ENCODE data around the gene MEDAG.

MEDAG gene

GRCh38 chr13:30900952-30901749, 4.9 kb upstream of the MEDAG start:
- no peak overlapping the region for H3K4me3 ChIP-seq (ENCODE audit: control insufficient read depth, low read depth, low read length)
- DNase-seq (ENCODE audit: low read depth), result no peak
- TF ChIP-seq CTCF (IDR thresholded peaks at IDR 0.05; ENCODE audit: control insufficient read depth, insufficient read depth, low read depth, low read length, missing control alignments), result no peak

- TF ChIP-seq CTCF (IDR thresholded peaks at IDR 0.05; ENCODE audit: control insufficient read depth, insufficient read depth, low read depth, low read length, missing control alignments), result no peak
- no peak overlapping the region for H3K4me3 ChIP-seq (ENCODE audit: control insufficient read depth, low read depth, low read length)
- no peak for DNase-seq (ENCODE audit: low read depth)
Observed at GRCh38 chr13:30904043-30904442, 2.0 kb upstream of the MEDAG start.

DNA sequence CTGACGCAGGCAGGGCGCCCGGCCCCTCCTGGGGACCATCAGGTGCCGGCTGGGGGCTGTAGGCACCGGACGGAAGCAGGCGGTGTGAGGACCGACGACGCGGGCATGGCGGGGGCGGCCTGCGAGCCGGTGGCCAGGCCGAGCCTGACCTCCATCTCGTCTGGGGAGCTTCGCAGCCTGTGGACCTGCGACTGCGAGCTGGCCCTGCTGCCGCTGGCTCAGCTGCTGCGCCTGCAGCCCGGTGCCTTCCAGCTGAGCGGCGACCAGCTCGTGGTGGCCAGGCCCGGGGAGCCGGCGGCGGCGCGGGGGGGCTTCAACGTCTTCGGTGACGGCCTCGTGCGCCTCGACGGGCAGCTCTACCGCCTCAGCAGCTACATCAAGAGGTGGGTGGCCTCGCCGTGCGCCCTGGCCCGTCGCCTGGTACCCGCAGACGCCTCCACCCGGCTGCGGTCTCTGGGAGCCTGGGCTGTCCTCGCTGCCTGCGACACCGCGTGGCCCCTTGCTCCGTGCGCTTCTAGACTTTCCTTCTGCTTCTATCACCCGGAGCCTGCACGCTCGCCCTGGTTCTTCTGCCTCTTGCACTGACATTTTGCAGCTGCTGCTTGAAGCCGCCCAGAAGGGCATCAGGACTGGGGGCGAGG, 460 bp downstream of the MEDAG start:
- no peak for TF ChIP-seq CTCF (IDR thresholded peaks at IDR 0.05; ENCODE audit: control insufficient read depth, insufficient read depth, low read depth, low read length, missing control alignments)
- no peak overlapping the region for H3K4me3 ChIP-seq (ENCODE audit: control insufficient read depth, low read depth, low read length)
- DNase-seq (ENCODE audit: low read depth), result no peak

- no peak overlapping the region for H3K4me3 ChIP-seq (ENCODE audit: control insufficient read depth, low read depth, low read length)
- TF ChIP-seq CTCF (IDR thresholded peaks at IDR 0.05; ENCODE audit: control insufficient read depth, insufficient read depth, low read depth, low read length, missing control alignments), result no peak
- no peak for DNase-seq (ENCODE audit: low read depth)
Observed at GRCh38 chr13:30907121-30907861, 1.2 kb downstream of the MEDAG start.

GRCh38 chr13:30908416-30908980, 2.4 kb downstream of the MEDAG start:
- no peak for DNase-seq (ENCODE audit: low read depth)
- no peak overlapping the region for H3K4me3 ChIP-seq (ENCODE audit: control insufficient read depth, low read depth, low read length)
- no peak for TF ChIP-seq CTCF (IDR thresholded peaks at IDR 0.05; ENCODE audit: control insufficient read depth, insufficient read depth, low read depth, low read length, missing control alignments)

GRCh38 chr13:30910676-30911075, 4.6 kb downstream of the MEDAG start:
- H3K4me3 ChIP-seq (ENCODE audit: control insufficient read depth, low read depth, low read length), result no peak overlapping the region

More at GRCh38 chr13:30910676-30911075, 4.6 kb downstream of the MEDAG start:
- DNase-seq (ENCODE audit: low read depth), result no peak
- no peak for TF ChIP-seq CTCF (IDR thresholded peaks at IDR 0.05; ENCODE audit: control insufficient read depth, insufficient read depth, low read depth, low read length, missing control alignments)

Data from AG09309 (cell line).